DMS53 (cell line): ENCODE measurements around the gene RPL15.

ENCODE experiments used
- DNase-seq: peaks from one replicate; lab custom pipeline; 2025; lab: John Stamatoyannopoulos, UW

RPL15 gene

DNA sequence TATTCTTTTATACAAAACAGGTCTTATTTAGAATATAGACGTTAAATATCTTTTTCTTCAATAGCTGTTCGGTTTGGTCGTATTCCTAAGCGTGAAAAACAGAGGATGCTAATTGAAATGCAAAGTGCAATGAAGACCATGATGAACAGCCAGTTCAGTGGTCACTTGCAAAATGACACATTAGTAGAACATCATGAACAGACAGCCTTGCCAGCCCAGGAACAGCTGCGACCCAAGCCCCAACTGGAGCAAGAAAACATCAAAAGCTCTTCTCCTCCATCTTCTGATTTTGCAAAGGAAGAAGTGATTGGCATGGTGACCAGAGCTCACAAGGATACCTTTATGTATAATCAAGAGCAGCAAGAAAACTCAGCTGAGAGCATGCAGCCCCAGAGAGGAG, 45.0 kb downstream of the RPL15 start:
- DNase-seq: no peak

DNA sequence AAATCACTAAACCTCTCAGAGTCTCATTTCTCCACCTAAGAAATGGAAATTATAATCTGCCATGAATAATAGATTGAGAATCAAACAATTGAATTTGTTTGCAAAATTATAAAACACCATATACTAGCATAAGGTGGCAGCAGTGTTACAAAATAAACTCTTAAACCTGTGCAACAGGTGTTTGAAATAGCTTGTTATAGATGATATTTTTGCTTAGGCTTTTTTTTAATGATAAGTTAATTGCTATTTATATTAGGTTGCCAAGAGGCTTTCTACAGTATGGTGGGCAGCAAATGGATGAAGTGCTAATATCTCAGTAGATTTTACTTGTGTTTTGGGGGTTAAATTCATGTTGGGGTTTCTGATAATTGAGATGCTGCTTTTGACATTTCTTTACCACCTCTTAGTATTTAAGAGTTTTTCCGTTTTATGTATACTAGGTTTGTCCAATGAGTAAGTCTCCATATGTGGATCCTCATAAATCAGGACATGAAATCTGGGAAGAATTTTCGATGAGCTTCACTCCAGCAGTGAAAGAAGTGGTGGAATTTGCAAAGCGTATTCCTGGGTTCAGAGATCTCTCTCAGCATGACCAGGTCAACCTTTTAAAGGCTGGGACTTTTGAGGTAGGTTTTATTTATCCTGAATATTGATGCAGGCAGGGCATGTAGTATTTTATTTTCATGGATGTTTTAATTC, 47.8 kb downstream of the RPL15 start:
- no peak for DNase-seq

DNA sequence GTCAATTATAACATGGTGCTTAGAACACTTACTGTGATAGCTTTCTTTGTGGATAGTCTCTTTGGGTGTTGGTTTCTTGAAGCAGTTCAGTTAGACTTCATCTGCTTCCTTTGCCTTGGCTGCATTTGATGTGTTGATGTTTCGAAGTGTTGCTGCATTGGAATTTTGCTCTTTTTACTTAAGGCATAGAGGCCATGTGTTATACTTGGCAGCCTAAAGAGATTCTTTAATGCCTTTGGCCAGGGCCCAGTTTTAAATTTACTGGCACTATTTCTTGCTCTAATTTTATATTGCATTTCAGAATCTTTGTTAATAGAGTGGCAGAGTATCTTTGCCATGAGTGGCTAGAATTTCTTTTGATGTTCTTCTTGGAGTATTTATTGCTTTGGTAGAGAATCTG, 49.4 kb downstream of the RPL15 start:
- DNase-seq: no peak

DNA sequence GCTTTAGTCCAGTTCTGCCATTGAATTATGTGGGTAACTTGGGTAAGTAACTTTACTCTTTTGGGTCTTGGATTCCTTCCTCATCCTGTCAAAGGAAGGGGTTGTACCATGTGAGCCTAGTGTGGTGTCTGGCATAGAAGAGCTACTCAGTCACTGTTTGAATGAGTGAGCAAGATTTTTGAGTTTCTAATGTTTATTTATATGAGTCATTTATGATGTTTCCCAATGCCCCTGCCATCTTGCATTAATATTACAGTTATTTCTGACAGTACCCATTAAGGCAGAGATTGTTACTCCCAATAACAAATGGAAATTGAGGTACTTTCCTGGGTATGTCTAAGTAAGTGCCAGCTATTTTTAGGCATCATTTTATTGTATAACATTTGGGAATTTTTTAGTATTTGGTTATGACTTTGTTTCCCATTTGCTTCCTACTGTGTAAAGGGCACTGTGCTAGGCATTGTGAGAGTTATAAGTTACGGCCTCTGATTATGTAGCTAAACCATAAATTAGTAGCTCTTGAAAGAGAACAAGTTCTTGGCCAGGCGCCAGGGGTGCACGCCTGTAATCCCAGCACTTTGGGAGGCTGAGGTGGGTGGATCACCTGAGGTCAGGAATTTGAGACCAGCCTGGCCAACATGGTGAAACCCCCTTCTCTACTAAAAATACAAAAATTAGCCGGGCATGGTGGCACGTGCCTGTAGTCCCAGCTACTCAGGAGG, 51.7 kb downstream of the RPL15 start:
- DNase-seq: no peak

DNA sequence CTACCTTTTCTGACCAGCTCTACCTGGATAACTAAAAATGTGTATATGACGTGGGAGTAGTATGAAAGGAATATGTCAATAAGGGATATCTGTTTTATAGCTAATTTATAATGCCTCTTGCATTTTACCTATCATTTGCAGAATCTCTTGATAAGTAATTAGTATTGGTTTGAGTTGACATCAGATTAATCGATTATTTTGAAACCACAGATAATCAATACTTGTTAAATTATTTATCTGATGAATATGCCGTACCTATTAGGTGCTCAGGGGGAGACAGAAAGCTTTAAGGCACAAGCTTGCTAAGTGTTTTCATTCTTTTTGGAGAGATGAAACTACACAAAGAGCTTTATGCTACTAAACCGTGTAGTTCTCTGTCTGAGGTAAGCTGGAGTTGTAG, 52.5 kb downstream of the RPL15 start:
- DNase-seq: no peak
